NCI-H2171 (cell line): ENCODE results near the gene ACTN1.
A peak's percentile ranks its signal among the peaks of the same experiment; 100 is the strongest.

Source experiments
- DNase-seq: peaks from one replicate; lab custom pipeline; 2025; lab: John Stamatoyannopoulos, UW

ACTN1 gene

DNA sequence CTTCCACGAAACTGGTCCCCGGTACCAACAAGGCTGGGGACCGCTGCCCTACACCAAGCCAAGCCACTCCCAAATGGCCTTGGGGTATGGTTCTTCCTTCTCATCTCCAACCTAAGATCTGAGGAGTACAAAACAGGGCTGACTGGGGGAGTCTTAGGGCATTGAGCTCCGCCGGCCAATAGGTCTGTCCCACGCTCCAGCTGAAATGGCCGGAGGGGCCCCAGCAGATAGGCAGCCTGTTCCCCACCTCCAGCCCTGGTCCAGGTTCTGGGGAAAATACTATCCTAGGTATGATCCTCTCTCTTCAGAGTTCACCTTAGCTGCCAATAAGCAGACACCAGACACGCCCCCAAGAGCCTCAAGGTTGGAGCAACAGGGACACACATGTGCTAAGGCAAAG lies 90.2 kb downstream of the ACTN1 start:
- DNase-seq, result no peak

DNA sequence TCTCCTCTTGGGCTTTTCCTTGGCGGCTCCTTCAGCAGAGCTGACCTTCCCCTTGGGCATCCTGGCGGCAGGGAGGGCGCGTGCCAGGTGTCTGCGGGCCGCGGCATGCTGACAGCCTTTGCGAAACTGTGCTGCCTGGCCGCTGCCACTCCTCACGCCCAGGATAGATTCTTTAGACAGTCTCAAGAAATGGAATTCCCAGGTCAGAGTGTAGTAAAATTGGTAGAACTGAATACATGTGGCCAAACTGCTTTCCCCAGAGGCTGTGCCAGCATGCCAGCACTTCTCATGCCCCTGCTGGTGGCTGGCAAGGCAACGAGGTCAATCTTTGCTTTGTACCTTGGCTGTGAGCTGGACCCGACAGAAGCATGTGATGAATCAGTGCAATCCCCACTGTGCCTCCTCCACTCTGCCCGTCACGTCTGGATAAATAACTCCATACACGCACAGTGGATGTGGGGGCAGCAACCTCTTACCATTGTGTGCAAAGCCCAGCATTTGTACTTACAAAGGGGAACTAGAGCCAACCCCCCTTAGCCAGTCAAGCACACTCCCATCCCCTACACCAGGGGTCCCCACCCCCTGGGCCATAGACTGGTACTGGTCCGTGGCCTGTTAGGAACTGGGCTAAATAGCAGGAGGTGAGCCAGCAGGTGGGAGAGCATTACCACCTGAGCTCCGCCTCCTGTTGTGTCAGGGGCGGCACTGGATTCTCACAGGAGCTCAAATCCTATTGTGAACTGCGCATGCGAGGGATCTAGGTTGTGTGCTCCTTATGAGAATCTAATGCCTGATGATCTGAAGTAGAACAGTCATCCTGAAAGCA lies 90.9 kb downstream of the ACTN1 start:
- no peak for DNase-seq

DNA sequence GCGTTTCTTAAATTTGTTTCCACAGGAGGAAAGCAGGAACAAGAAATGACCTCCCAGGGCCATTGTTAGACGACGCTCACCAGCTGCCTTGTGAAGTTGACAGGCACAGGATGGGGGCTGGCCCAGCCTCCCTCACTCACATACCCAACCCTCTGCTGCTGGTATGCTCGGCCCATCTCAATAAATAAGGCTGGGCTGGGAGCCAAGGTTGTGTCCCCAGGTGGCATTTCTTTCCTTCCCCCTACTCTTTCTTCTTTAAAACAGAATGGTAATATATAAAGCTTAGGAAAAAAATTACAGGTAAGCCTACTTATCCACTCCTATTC lies 93.0 kb downstream of the ACTN1 start:
- peak; percentile 25 for DNase-seq

DNA sequence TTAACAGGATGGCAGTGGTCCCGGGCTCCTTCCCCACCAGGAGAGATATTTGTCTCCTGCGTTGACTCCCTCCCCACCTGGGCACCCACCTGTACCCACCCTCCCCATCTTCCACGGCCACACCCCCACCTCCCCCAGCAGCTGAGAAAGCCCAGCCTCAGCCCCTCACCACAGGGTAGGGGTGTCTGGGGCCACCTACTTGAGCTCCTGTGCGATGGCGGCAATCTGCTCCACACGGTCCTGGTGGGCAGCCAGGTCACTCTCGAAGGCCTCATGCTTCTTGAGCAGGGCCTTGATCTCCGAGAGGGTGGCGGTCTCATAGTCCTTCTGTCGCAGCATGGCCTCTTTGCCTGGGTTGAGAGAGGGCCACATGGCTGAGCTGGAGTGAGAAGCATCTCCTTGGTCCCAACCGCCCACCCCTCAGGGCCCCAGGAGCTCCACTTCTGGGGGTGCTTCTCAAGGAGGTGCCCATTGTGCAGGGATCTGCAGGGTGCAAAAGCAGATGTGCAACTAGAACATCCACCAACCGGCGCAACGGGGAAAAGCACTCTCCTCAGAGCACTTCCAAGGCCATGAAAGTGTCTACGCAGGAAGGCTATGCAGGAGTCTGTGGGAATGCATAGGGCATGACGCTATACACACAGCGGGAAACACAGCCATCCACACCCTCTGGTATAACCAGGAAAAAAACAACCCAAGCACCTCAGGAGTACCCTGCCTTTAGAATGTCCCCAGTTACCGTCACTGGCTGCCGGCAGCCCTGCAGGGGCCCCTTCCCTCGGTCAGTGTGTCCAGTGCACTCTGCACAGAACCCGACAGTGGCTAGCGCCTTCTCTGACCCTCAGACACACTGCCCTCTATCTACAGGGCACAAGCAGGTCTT lies 93.6 kb downstream of the ACTN1 start:
- no peak for DNase-seq

DNA sequence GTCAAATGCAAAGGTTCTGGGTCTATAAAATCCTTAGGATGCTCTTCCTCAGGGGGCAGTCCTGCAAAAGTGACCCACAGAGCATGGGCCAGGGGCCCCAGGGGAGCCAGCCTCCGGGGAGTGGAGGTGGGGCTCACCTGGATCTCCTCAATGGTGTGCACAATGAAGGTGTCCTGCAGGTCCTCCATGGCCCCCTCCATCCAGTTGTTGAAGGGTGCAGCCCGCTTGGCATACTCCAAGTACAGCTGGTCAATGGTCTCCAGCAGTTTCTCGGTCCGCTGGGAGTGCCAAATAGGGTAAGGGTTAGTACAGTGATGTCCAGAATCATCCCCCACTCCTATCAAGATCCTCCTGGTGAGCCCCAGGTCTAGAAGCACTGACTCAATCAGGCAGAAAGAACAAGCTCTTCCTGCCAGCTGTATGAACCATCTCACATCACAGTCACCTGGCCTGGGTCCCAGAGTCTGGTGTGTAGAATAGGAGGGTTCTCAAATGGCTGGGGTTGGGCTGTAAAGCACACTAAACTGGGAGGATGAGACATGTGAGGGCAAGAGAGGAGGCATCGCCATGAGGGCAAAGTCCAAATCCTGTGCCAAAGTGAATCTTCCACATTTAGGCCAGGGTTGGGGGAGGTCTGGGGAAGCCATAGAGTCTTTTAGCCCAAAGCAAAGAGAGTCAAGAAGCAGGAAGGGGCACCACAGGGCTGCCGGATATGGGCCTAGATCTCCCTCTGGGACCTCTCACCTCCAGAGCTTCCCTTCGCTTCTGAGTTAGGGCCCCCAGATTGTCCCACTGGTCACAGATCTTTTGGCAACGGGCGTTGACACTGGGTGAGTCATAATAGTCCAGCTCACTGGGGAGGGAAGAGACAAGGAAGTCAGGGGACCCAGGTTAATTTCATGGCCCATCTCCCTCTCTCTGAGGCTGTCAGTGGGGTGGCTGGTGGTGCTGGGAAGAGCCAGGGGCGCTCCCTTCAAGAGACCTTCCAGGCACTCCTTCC lies 94.8 kb downstream of the ACTN1 start:
- peak; percentile 85 for DNase-seq

DNA sequence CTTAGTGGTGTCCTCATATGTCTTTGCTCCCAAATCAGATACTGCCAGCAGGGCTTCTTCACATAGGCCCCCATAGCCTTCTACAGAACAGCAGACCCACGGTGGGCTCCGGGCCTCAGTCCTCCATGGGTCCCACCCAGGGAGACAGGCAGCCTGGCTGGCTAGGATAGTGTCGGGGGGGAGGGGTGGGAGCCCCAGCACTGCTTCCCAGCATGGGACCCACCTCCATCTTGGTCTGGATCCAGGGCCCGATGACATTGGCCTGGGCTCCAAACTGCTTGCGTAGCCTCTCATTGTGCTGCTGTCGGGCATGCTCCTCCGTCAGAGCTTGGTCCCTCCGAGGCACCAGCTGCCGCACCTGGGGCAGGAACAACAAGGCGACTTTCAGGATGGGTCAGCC lies 96.9 kb downstream of the ACTN1 start:
- DNase-seq, result no peak

DNA sequence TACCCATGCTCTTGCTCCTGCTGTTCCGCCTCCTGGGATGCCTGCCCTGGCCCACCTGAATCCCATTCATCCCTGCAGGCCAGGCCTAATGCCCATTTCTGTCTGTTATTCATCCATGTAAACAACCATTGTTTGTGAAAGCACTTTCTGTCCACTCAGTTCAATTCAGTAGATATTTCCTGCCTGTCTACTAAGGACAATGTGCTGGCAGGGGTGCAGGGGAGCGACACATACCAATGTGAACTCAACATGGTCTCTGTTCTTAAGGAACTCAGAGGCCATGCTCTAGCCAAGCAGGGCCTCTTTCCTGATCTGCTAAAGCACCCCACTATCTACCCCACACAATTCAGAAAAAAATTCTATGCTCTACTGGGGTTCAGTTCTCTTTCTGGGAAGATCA lies 97.7 kb downstream of the ACTN1 start:
- no peak for DNase-seq

DNA sequence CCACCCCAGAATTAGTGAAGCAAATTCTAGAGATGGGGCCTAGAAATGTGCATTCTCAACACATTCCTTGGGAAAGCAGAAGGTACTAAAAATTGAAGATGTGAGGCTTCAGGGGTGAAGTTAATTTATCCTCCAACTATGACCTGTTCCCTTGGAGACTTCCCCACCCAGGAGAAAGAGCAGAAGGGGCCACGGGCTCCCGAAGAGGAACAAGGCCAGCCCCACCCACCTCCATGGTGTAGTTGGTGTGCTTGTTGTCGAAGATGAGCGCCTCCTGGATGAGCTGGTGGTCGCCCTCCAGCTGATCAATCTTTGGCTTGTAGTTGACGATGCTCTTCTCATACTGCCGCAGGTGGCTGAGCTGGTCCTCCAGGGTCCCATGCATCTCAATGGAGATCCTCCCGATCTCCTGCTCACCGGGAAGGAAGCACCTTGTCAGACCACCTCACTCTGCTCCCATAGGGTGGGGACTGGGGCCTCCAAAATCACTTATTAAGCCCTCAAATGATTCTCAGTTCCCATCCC lies 98.5 kb downstream of the ACTN1 start:
- no peak for DNase-seq

DNA sequence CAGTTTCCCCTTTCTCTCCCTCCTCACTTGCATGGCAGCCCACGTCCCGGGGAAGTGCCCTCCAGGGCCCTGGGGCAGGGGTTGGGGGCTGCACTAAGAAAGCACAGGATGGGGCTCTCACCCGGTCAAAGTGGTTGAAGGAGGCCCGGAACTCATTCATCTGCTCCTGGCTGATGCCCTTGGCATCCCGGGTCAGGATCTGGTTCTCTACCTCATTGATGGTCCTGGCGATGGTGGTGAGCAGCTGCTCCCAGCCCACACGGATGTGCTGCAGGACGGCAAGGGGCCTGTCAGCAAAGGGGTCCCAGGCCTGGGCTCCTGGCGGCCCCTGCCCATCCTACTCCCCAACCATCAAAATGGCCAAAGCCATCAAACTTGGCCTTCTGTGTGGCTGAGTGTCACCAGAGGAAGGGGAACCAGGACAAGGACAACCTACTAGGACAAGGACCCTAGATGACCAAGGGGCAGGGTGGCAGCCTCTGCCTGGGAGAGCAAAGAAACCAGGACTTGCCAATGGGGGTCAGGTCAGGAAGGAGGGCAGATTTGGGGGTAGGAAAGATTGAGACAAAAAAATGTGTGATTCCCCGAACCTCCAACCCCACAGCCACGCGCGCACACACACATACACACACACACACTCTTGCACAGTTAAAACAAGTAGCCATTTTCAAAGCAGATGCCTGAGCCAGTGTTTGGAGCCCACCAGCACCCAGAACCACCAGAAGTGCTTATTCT lies 99.1 kb downstream of the ACTN1 start:
- DNase-seq, result no peak

DNA sequence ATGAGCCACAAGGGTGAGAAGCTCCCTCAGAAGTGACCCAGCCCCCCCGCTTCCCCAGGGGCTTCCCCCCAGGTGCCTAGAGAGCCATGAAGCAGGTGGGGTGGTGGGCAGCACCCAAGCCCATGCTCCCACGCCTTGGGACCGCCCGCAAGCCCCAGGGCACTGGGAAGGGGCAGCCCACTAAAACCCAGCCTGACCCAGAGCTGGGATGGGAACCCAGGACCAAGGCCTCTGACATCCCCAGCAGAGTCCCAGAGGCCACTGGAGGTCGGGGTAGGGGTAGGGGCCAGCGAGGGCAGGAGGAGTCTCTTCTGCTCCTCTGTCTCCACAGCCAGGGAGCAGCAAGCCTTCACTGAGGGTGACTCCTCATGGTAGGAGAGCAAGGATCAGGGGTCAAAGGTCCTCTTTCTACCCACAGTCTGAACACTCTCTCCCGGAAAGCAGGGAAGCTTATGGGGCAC lies 99.8 kb downstream of the ACTN1 start:
- DNase-seq, result no peak

DNA sequence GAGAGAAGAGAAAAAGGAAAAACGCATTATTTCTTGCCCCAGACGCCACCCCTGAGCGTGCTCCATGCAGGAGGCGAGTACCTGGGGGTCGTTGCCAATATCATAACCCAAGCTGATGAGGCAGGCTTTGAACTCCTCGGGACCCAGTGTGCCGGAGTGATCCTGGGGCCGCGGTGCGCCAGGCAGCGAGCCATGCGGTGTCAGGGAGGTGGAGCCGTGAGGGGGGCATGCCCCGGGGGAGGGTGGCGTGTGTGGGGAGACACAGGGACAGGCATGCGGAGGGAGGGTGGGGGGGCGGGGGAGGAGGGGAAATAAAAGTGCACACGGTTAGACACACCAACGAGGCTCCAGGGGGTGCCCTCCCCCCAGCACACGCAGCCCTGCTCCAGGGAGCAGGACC lies 100.2 kb downstream of the ACTN1 start:
- DNase-seq, result no peak

DNA sequence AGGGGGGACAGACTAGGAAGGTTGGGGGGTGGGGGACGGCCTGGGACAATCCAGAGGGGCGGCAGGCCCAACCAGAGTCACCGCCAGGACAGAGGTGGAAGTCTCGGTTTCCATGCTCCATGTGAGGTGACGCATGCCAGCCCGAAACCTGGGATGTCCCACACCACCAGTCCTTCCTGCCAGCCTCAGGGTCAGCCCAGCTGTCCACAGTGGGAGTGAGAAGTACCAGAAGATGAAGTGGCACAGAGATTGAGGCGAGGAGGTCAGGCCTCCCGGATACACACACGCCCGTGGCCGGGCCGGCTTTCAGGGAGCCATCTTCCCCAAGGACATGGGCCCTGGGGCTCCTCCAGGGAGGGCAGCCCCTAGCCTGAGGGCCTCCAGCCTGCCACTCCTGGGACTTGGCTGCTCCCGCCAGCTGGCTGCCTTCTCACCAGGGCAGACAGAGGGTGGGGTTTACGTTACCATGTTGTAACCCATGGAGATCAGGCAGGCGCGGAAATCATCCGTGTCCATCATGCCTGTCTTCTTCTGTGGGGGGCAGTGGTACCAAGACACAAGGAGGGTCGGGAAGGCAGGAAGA lies 101.0 kb downstream of the ACTN1 start:
- DNase-seq, result no peak

DNA sequence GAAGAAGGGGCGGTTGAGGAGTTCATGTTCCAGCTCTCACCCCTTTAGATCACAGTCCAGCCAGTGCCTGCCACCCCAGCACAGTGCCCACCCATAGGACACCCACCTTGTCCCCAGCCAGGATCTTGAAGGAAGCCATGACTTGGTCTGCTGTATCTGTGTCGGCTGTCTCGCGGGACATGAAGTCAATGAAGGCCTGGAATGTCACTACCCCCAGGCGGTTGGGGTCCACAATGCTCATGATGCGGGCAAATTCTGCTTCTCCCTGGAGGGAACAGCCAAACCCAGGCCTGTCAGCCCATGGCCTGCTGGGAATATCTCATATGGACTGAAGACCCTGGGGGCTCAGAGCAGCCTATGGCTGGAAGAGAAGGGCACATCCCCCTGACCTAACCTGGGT lies 102.1 kb downstream of the ACTN1 start:
- no peak for DNase-seq

DNA sequence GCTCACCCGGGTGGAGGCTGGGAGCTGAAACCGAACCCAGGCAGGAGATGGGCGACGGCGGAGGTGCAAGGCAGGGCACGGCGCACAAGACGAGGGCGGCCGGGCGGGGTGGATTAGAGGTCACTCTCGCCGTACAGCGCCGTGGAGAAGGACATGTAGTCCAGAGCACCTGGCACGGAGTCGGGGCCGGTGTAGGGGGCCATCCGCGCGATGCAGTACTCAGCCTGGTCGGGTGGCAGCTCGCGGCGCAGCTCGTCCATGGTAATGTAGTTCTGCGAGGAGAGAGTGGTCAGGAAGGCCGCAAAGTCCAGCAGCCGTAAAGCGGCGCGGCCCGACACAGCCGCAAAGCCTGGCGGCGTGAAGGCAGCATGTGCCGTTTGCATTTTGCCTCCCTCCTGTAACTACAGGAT lies 104.4 kb downstream of the ACTN1 start:
- DNase-seq, result no peak

DNA sequence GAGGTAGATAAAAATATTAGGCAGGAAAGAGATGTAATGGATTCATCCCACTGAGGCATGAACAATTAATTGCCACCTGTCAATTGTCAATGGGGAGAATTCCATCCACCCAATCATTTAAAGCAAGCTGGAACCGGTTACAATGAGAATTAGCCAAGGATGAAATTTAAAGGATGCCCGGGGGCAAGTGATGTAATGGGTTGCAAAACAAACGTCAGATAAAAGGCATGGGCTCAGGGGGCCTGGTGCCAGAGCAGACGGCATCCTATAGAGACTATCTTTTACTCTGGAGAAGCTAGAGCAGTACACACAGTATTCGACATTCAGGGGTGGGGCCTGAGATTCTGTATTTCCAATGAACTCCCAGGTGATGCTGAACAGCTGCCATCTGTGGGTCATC lies 105.7 kb downstream of the ACTN1 start:
- DNase-seq, result peak; percentile 93

DNA sequence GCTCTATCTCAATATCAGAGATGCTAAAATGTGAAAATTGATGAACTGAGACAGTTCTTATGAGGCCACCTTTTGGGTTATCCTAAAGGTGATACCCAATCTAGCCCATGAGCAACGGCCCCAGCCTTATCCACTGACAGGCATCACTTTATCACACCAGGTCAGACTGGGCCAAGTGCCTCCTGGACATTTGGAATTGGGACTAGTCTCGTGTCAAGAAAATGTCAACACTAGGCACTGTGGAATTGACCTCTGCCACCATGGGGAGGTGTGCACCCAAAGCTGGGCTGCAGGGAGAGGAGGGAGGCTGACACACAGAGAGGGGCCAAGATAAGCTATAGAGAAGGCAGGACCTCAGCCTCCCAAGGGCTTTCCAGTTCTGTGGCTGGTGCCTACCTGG lies 107.7 kb downstream of the ACTN1 start:
- DNase-seq, result no peak

DNA sequence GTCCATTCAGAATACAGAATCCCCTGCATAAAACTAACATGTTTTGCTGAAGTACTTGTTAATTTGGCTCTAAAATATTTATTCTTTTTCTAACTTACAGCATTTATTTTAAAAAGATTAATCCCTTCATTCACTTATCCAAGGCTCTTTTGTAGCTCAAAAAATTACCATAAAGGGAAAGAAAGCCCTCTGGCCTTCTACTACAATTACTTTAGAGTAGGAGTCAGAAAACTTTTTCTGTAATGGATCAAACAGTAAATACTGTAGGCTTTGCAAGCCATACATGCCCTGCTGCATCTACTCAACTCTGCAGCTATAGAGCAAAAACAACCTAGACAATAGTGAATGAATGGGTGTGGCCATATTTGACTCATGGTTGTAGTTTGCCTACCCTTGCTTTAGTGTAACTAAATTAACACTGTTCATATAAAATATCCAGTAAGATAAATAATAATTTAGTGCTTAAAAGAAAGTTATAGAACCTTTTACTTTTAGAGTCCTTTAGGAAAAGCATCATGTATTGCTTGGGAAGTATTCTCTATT lies 112.0 kb downstream of the ACTN1 start:
- DNase-seq, result no peak

DNA sequence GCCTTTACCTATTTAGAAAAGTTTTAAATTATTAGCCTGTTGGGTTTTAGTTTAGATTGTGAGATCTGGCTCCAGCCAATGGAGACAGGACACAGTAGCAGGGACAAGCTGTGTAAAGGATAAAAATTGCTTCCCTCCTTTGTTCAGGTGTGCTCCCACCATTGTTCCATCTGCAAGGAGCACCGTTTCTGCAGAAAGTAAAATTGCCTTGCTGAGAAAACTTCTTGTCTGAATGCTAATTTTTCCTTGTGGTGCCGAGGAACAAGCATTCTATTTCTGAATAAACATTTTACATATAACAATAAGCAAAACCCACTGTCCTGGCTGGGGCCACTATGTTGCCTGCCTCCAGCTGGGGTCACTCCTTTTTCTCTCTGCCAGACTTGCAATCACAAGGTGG lies 113.6 kb downstream of the ACTN1 start:
- DNase-seq, result no peak

DNA sequence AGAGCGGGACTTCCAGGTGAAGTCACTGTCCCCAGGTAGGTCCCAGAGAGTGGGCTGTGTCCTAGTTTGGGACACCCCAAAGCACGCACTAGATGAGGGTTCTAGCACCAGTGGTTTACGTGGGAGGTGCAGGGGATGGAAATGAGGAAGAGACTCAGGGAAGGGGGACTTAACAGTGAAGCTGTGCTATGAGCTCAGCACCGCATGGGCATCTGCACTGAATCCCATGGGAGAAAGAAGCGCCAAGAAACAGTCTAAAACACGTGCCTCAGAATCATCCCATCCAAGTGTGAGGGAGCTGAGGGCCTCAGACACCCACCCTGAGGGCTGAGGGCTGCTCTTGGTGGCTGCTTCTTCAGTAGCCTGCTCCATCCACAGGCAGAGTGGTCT lies 114.7 kb downstream of the ACTN1 start:
- peak; percentile 3 for DNase-seq

DNA sequence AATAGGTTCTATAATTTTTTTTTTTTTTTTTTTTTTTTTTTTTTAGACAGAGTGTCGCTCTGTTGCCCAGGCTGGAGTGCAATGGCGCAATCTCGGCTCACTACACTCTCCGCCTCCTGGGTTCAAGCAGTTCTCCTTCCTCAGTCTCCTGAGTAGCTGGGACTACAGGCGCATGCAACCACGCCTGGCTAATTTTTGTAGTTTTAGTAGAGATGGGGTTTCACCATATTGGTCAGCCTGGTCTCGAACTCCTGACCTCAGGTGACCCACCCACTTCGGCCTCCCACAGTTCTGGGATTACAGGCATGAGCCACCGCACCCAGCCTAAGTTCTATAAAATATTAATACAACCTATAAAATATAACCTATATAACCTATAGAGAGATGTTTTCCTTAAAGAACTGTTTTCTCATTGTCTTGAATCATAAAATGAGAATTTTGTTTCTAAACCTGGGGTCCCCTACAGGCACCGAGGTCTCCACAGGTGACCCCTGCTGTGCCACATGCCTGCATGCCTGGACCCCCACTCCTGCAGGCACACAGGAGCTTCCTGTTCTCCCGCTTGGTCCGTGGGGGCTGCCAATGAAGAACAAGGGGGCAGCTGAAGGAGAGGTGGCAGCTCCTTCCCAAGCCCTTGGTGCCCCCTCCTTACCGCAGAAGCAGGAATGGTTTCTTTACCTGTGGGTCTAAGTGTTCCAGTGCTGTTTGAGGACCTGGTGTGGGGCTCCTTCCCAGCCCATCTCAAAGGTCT lies 115.3 kb downstream of the ACTN1 start:
- no peak for DNase-seq
